Heart left ventricle (tissue), 16 donors: ENCODE results near the gene NFIC. TPM values are rescaled to one million over a fixed set of nuclear protein-coding genes. Genes with fewer than 3 reads are reported as not detected.

Experiments used
- ATAC-seq, 4 donors: fragments of 200-7000 bp; cut with Tn5 transposase; one replicate each; pipeline ENCODE4 v1.9.1; 2020 to 2022; ENCODE audit warnings: moderate library complexity in 4 of 4, mild to moderate bottlenecking in 3 of 4, moderate number of reproducible peaks in 1 of 4
- DNase-seq, 5 donors: peaks; one replicate each; pipeline ENCODE4 v3.0.0-alpha.2; 2020
- H3K27ac ChIP-seq, 12 donors: fragments of 200-600 bp; sonication (generic) in 4 of 12; one replicate each; pipeline versions ENCODE4 v1.5.0 to v1.8.0; 2016 to 2022; ENCODE audit warnings: mild to moderate bottlenecking in 2 of 12
- H3K27me3 ChIP-seq, 9 donors: fragments of 200-600 bp; sonication (generic) in 2 of 9; one replicate each; pipeline versions ENCODE4 v1.5.1 to v1.8.0; 2016 to 2022; ENCODE audit warnings: mild to moderate bottlenecking in 3 of 9
- H3K36me3 ChIP-seq, 9 donors: fragments of 200-600 bp; sonication (generic) in 2 of 9; one replicate each; pipeline versions ENCODE4 v1.5.0 to v1.8.0; 2018 to 2022; ENCODE audit warnings: mild to moderate bottlenecking in 2 of 9
- H3K4me1 ChIP-seq, 12 donors: fragments of 200-600 bp; sonication (generic) in 4 of 12; one replicate each; pipeline versions ENCODE4 v1.5.0 to v1.8.0; 2016 to 2022; ENCODE audit warnings: mild to moderate bottlenecking in 3 of 12
- H3K4me3 ChIP-seq, 12 donors: fragments of 200-600 bp; sonication (generic) in 4 of 12; one replicate each; pipeline versions ENCODE4 v1.5.0 to v1.8.0; 2017 to 2022; ENCODE audit warnings: mild to moderate bottlenecking in 9 of 12, moderate library complexity in 4 of 12
- H3K9me3 ChIP-seq, 12 donors: fragments of 200-600 bp; sonication (generic) in 4 of 12; one replicate each; pipeline versions ENCODE4 v1.5.0 to v1.8.0; 2016 to 2022; ENCODE audit warnings: mild to moderate bottlenecking in 1 of 12
- CTCF ChIP-seq, 12 donors: fragments of 200-600 bp; sonication (generic) in 4 of 12; IDR thresholded peaks; one replicate each; pipeline versions ENCODE4 v1.5.0 to v1.8.0; 2018 to 2022; ENCODE audit warnings: antibody characterized with exemption in 12 of 12, mild to moderate bottlenecking in 5 of 12
- POLR2A ChIP-seq, 2 donors: fragments of 450-650 bp; IDR thresholded peaks; one replicate each; pipeline ENCODE4 v1.6.1; 2017; ENCODE audit warnings: antibody characterized with exemption in 2 of 2, mild to moderate bottlenecking in 2 of 2, moderate library complexity in 2 of 2
- WGBS, 4 donors: extraction: QIAGEN DNeasy Blood & Tissue Kit in 2 of 4; methylation state at CpG; one replicate each; pipeline versions ENCODE4 v1.1.5 to v1.1.7; 2013 to 2018; 5-methylcytosine and 5-hydroxymethylcytosine counted together
- intact Hi-C, 10 donors: fragments of 100-400 bp; cut with DNase I; formaldehyde crosslinking; loops; one replicate each; pipeline versions ENCODE4 v1.11.1 to v1.14.2; 2022
- polyA plus RNA-seq, 2 donors: library from polyadenylated mRNA; stranded (reverse); fragments of 200-250 nt; gene quantifications; one replicate each; pipeline ENCODE4 v1.2.3, GENCODE V29; 2013
- total RNA-seq, 9 donors: library from RNA; depleted of rRNA in 2 of 9; stranded (reverse); fragments of >200 nt in 2 of 9; fragmentation: NEBNext Ultra II Directional in 3 of 9; extraction: Animal tissue kit (Norgen Biotek cat#: 25700) in 3 of 9; gene quantifications; one replicate each; pipeline versions ENCODE4 v1.1.0 to v1.2.4, GENCODE V29; 2016 to 2023
- donor health status: ischemic (EF 13 %, LVEDD 7.1; RV severe dilation, severe dysfunction).
- donor health status: healthy with polysubstance abuse.
- donor health status: DM: no; HTN: yes; CAD: no.
- donor health status: DM: no; HTN: no; CAD: no.
- donor health status: ischemic (EF 25% LVEDD 6.9; RV normal size, moderate dysfunction).
- donor health status: ischemic (EF 25% LVEDD 5.7; RV mildly dilated, moderate dysfunction).
- donor health status: healthy.
- donor health status: DM: yes; HTN: yes; CAD: no.
- donor health status: ischemic (EF 35%, LVEDD 5.7; RV mildly dilated, moderate dysfunction).
- donor health status: nonischemic (EF 11% LVEDD 7.7; RV severe dilation, severe dysfunction).
- donor health status: DM: yes; HTN: yes; CAD: no.
- donor health status: PGD.
- donor health status: ischemic (EF 29% LVEDD 5.4; RV normal size, mild dysfunction).
- donor health status: nonischemic (EF 23%, LVEDD 6.1; RV moderate dilation, normal function).

NFIC gene
- total and polyA plus RNA-seq, 11 donors = 107 to 267 (median 159) TPM

- DNase-seq (no peak), ATAC-seq (no peak)
- 56 to 62% (median 58%) methylated on average over 15 to 16 of the region's 16 CpGs for WGBS, 4 donors
- intact Hi-C loops = no loop called here
- no peak for TF ChIP-seq CTCF (IDR thresholded peaks at IDR 0.05)
- Histone ChIP-seq H3K9me3 (peaks cover 0 to 10% (median 4%) of the 10 kb centered on the region in 12 donors), H3K4me1 (peaks cover 0 to 39% (median 21%) of the 10 kb centered on the region in 12 donors), H3K4me3 (no peak overlapping the region), H3K27ac (peak overlapping the region in 3 of 12 donors; percentile 18 to 100 (median 91)), H3K27me3 (peaks cover 0 to 3% (median 0%) of the 10 kb centered on the region in 9 donors), H3K36me3 (no peaks in the 10 kb centered on the region)
These were observed 9.0 kb upstream of the NFIC start for GRCh38 chr19:3357271-3357991.

GRCh38 chr19:3357992-3358688, 8.2 kb upstream of the NFIC start:
- ATAC-seq (peak in 1 of 4 donors; percentile 1), DNase-seq (peak in 1 of 5 donors; percentile 67)
- H3K4me3 ChIP-seq = peak overlapping the region in 11 of 12 donors; percentile 52 to 100 (median 99)
- H3K36me3 ChIP-seq = no peaks in the 10 kb centered on the region
- H3K9me3 ChIP-seq = peaks cover 0 to 10% (median 4%) of the 10 kb centered on the region in 12 donors
- intact Hi-C loops = loop anchor here in 3 of 10 donors (2.0 kb wide), 2 partner anchors 69 to 71 kb away; no protein-coding TSS in a partner anchor
- H3K27ac ChIP-seq = peak overlapping the region in 11 of 12 donors; percentile 55 to 100 (median 78)
- WGBS, 4 donors = 11 to 41% (median 22%) methylated on average over 6 to 38 of the region's 38 CpGs
- H3K27me3 ChIP-seq = peaks cover 0 to 3% (median 0%) of the 10 kb centered on the region in 9 donors
- H3K4me1 ChIP-seq = peaks cover 0 to 39% (median 22%) of the 10 kb centered on the region in 12 donors
- TF ChIP-seq CTCF (IDR thresholded peaks at IDR 0.05) (no peak), POLR2A (IDR thresholded peaks at IDR 0.05) (no peak)

GRCh38 chr19:3358689-3359014, 7.7 kb upstream of the NFIC start:
- H3K27me3 ChIP-seq = peaks cover 0 to 3% (median 0%) of the 10 kb centered on the region in 9 donors
- WGBS, 4 donors = 0 to 2% (median 0%) methylated on average over 1 to 27 of the region's 27 CpGs; no CpG with 5 or more reads in 1 of the 4 donors
- intact Hi-C loops = loop anchor here in 3 of 10 donors (2.0 kb wide), 2 partner anchors 68 to 70 kb away; no protein-coding TSS in a partner anchor
- peaks cover 0 to 10% (median 4%) of the 10 kb centered on the region in 12 donors for H3K9me3 ChIP-seq
- H3K27ac ChIP-seq = peak overlapping the region; percentile 55 to 100 (median 84)
- no peaks in the 10 kb centered on the region for H3K36me3 ChIP-seq
- TF ChIP-seq CTCF (IDR thresholded peaks at IDR 0.05) (no peak), POLR2A (IDR thresholded peaks at IDR 0.05) (no peak)
- peak overlapping the region in 11 of 12 donors; percentile 52 to 100 (median 99) for H3K4me3 ChIP-seq
- H3K4me1 ChIP-seq = peaks cover 0 to 39% (median 23%) of the 10 kb centered on the region in 12 donors
- DNase-seq (peak in 2 of 5 donors; percentile 43 to 65), ATAC-seq (peak in 1 of 4 donors; percentile 5)
